Right renal pelvis (tissue), 4 donors: ENCODE results near the gene SGIP1. TPM values are rescaled to one million over a fixed set of nuclear protein-coding genes. Genes with fewer than 3 reads are reported as not detected.

Experiments used
- DNase-seq, 4 donors: peaks; one replicate each; pipeline ENCODE4 v3.0.0-alpha.2; 2013; ENCODE audit warnings: low read depth in 4 of 4, low spot score in 3 of 4, missing footprints in 1 of 4
- polyA plus RNA-seq, 4 donors: library from polyadenylated mRNA; unstranded; fragments of 120-200 nt; gene quantifications; one replicate each; pipeline ENCODE4 v1.2.1, GENCODE V29; 2013; ENCODE audit not compliant: insufficient read length in 4 of 4

Gene SGIP1
- polyA plus RNA-seq, 4 donors = 12.8 to 16.4 (median 15.4) TPM

DNA sequence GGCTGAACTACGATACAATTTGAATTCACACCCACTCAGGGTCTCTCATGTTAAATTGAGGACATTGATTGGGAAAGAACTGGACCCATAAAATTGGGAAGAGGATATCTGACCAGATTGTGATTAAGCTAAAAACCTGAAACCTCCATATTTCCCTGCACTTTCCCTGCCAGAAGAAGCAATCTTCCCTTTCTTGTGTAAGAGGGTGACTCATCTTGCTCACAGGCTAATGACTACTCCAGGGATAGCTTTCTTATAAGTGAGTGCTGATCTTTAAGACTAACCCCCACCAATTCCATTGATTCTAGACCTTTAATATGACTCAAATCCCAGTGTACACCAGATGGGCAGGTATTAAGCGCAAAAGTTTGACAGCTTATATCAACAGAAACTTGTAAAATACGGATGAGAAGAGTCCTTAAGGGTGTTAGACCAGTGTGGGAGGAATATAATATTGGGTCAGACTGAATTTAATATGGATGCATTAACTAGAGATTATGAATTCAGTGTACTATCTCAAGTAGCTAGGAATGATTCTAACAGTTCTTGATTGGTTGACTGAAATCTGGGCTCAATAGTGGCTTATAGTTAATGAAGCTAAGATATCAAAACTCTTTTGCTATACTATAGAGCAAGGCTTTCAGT, 12.1 kb upstream of the SGIP1 start:
- no peak for DNase-seq

DNA sequence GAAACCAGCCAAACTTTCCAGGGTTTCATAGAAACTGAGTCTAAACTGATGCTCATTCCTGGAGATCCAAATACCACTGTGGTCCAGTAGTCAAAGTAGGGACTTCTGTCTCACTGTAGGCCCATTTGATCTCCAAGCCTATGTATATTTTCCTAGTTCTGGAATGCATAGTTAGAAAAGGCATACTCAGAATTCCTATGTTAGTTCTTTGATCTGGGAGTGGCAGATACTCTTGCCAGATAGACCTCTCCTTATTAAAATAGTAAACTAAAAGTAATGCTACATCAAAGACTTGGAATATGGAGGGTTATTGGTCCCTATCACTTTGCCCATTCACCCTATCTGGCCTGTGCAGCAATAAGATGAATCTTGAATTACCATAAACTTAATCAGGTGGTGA, 10.4 kb upstream of the SGIP1 start:
- no peak for DNase-seq

DNA sequence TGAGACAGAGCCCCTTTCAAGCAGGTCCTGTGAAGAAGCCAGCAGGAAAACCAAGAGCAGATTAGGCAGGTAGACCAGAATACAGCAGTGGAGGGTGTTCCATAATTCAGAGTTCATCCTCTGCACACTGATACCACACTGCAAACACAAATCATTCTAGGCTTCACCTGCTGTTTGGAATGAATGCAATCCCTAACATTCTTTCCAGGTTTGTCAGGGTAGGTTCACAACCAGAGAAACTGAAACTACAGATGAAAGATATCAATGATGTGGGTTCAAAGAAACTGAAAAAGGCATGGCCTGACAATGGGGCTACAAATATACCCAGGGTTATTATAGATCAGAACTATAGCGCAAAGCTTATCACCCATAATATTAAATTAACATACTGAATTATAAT, 8.9 kb upstream of the SGIP1 start:
- no peak for DNase-seq

DNA sequence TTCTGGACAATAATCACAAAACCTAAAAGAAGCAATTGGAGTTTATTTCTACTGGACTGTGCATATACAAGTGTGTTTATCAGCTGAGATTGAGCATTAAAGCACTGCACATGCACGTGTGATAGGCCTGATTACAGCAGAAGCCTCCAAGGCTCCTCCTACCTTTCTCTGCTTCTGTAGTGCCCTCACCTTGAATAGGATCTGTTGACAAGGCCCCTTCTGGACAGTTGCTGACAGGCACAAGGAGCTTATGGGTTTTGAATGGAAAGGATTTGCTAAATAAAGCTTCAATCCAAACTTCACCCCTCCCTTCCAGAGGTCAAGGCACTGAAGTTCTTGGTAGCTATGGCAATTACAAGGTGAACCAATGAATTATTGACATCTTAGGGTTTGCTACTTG, 7.9 kb upstream of the SGIP1 start:
- DNase-seq = no peak

DNA sequence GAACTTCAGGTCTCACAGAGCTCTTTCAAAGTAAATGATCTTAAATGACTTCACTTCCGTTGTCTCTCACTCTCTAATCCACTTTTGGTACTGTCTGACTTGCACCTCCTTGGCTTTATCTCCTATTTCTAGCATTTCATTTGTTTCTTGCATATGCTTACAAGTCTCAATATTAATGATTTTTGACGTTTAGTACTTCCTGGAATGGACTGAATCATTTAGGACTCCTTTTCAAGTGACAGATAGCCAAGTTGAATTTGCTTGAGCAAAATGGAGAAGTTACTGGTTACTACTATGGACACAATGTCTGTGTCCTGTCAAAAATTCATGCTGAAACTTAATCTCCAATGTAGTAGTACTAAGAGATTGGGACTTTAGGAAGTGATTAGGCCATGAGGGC, 7.0 kb upstream of the SGIP1 start:
- no peak for DNase-seq

DNA sequence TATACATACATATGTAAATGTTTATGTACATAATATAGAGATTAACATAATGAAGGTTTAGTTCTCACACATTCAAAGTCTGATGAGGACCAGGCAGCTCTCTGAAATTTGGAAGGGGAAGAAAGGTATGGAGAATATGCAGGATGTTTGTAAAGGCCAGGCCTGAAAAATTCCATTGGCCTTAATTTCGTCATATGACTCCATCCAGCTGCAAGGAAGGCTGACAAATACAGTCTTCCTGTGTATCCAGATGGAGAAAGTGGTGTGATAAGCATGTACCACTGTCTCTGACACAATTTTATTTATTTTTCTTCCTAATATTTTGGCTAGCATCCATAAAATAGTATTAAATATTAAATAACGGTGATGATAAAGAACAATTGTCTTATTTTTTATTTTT, 6.3 kb upstream of the SGIP1 start:
- DNase-seq = no peak

DNA sequence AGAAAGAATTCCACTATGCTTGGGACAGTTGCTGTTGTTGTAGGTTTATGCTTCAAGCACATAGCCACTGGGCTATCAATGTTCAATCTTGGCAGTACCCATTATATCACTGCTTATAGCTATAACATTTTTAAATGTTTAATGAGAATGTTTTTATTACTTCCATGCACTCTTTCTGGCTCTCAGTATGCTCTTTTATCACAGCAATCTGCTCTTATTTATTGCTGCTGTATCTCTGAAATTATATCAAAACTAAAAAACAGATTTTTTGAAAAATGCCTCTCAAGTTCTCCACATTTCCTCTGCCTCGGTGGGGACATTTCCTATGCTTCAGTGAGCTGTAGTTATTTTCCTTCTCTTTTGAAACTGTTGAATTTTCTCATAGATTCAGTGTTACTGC, 5.4 kb upstream of the SGIP1 start:
- DNase-seq = no peak

DNA sequence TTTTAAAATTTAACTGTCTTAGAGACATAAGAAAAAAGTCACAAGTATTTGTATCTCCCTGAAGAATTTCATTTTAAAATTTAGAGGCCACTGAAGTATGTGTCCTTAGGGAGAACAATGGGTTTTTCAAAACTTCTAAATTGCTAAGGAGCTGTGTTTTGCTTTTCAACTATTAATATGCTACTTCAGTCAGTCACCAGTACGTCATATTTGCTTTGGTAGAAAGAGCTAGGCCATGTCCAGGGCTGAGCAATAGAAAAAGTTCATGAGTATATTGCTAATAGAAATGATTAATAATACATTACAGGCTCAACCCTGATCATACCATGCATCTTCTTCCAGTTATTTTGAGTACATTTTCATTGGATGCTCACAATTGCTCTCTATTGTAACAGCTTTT, 1.7 kb upstream of the SGIP1 start:
- no peak for DNase-seq

DNA sequence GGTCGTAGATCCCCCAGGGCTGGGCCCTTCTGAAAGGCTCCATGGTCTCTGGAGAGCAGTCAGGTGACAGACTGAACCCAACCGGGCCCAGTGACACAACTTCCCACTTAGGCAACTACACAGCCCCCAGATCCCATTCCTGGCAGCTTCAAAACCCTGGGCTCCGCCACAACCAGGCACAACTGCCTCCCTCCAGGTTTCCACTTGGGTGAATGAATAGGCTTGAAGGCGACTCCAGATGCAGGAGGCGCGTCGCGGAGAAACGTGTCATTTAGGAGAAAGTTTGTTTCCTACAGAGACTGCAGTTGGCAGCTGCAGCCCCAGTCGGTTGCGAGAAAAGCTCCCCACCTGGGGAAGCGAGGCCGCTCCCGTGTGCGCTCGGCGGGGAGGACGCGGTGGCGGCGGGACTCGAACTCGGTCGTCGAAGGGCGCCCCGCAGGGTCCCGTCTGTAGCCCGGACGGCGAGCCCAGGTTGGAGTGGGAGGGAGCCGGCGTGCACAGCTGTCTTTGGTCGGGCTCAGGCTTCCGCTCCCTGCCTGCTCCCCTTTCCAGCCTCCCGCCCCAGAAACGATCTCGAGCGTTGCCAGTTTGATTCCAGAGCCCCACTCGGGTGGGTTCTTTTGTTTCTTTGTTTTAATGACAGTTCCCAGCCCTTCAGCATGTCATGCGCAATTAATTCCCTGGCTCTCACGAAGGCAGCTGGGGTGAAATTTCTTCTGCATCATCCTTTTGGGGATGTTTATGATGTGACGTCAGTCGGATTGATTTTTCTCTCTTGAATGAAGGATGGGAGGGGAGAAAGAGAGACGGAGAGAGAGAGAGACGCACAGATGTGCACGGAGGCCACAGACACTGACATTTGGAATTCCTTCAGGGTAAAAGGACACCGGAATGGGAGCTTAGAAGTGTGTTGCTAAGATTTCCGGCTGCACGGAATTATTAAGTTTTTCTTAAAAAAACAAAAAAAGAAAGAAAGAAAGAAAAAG, 862 bp upstream of the SGIP1 start:
- DNase-seq = peak in 3 of 4 donors; percentile 40 to 50 (median 43)

DNA sequence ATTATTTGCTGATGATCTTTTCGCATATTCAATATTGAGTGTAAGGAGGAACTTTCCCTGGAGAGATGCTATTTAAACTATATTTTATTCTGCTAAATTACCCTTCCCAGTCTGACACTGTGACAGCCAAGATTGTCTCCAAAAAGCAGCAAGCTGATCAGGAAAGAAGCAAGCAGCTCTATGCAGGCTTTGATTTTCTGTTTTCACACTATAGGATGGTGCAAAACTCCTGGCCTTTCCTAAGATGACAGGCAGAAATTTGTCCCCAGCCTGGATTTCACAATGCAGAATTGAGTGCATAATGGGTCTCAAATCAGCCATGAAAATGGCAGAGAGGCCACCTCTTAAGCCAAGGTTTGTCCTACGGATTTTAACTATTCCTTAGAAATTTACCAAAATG, 1.1 kb downstream of the SGIP1 start:
- no peak for DNase-seq

DNA sequence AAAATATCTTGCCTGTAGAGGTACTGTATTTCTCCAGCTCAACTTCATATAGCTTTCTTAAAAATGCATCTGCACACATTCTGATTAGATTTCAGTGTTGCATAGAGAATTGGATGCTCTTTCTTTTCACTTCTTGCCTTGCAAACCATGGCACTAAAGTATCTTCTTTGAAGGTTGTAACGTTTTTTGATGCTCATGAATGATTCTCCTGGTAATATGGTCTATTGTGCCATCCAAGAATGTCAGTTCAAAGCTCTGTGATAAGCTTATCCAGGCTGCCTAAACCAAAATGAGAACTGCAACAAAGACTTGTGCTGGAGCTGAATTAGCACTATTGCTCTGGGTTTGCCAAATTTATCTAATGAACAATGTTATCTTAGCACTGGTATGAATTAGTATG, 1.9 kb downstream of the SGIP1 start:
- DNase-seq = no peak

DNA sequence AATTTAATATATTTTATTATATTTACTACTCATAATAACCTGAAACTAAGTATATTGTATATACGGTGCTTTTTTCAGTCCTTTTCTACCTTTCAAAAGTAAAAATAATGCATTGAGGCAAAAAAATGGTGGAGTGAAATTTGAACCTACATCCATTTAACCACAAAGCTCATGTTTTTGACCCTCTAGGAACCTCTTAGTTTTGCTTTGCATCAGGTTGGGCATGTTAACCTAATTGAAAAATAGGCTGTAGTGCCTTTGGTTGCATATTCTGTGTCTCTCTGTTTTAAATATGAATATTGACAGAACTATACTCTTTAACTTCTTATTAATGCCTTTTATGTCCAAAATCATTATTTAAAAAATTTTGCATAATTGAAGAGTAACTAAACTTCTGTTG, 3.8 kb downstream of the SGIP1 start:
- no peak for DNase-seq

DNA sequence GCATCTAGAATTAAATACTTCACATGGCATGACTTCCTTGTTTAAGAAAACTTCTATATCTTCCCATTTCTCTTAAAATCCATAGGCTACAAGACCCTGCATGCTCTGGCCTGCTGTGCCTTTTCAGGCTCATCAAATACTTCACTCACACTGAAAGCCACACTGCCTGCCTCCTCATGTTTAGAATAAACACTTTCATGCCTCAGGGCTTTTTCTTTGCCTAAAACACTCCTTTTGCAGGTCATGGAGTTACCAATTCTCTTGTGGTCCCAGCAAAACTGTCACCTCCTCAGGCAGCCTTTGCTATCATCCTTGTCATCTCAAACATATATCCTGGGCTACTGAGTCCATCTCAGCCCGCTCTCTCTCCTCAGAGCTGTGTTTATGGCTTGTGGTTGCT, 5.5 kb downstream of the SGIP1 start:
- no peak for DNase-seq

DNA sequence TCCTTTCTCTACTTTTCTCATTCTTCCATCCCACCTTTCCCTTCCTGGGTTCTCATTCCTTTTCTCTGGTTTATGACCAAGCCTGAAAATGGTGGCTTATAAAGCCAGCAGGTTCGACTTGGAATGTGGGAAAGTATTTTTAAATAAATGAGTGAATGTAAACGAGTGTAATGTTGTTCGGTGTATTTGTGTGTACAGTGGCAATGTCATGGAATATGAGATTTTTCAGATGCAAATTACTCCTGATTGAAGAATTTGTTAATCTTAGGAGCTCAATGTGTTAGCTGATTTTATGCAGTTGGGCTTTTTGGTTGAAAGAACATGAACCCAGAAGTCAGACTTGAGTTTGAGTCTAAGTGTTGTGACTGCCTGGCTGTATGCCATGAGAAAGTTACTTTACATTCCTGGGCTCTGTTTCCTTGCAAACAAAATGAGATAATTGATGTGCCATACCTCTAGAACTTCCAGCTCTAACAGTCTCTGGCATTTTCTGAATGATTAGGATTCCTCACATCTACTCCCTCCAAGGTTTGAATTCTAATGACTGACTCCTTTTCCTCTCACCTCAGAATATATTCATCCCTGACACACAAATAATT, 6.6 kb downstream of the SGIP1 start:
- DNase-seq = no peak

DNA sequence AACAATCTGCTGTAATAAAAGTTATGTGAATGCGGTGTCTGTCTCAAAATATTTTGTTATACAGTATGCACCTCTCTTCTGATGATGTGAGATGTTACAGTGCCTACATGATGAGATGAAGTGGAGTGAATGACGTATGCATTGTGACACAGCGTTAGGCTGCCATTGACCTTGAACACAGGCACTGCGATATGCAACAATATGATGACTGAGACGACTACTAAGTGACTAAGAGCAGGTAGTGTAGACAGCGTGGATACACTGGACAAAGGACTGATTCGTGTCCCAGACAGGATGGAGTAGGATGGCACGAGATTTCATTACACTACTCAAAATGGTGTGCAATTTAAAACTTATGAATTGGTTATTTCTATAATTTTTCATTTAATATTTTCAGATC, 8.4 kb downstream of the SGIP1 start:
- DNase-seq = no peak

DNA sequence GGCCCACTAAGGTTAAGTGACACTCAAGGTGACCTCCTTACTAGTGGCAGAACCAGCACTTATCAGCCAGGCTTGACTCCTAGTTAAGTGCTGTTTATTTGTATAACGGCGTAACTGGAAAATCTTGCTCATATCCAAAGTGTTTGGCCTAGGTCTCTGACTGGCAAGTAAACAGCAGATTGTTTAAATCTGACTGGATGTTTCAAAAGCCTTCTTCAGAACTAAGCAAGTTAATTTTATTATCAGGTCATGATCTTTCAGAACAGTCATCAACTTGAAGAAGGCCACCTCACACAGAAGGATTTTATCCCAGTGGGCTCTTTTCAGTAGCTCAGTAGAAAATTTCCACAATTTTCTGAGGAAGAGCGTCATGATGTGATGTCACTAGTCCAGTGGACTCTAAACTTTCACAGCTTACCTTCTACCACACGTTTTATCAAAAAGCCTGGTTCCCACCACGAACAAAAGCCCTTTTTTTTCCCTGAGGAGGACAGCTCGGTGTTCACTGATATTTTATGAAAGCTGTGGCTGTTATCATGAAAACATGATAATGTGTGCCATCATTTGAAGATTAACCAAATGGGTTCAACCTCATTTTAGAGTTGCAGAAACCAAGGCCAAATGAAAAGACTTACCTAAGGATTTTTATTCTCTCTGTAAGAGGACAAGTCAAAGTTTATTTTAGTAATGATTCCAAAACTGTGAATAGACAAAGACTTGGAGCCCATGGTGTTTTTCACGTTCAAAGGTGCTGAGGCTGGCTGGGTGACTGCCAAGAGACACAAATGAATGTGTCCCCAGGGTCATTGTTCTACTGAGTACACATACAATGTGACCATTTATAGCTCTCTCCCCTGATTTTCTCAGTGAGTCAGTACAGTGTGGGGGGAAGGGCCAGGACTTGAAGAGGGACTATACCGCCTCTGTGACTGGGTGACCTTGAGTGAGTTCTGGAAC, 9.1 kb downstream of the SGIP1 start:
- no peak for DNase-seq

DNA sequence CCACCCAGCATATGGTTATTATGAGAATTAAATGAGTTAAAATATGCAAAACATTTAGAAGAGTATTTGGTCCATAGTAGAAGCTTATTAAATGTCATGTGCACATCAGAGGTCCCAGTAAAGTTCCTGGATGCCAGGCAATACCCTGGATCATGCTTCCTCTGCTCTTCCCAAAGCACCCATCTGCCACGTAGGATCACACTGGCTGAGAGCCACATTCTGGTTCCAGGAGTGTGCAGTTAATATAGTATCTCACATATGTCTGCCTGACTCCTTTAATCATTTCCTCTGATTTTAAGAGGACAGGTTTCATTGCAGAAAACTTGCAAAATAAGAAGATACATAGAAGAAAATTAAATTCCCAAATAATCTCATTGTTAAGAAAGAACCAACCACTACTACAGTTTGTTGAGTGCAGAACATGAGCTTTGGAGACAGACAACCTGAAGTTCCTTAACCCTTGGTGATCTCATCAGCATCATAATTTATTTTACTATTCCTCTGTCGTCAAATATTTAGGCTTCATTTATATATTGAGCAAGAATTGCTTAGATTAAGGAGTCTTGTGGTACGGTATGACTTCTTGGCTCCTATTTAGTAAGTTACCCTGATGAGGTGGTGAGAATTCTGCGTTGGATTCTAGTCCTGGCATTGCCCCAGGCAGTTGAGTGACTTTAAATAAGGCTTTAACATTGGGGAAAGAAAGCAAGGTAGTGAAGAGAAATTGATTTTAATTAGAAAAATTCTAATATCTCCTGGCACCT, 12.3 kb downstream of the SGIP1 start:
- DNase-seq = no peak

DNA sequence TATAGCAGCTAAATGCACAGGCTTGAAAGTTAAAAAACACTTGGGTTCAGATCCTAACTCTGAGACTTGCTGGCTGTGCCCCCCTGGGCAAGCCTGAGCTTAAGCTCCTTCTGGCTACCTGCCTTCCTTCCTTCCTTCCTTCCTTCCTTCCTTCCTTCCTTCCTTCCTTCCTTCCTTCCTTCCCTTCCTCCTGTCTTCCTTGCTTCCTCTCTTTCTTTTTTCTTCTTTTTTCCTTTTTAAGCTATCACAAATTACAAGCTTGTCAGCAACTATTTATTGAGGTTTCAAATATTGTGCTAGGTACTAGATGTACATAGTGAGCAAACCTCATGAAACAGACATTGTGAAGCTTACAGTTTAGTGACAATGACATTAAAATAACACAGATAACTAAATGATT, 15.1 kb downstream of the SGIP1 start:
- DNase-seq = no peak

DNA sequence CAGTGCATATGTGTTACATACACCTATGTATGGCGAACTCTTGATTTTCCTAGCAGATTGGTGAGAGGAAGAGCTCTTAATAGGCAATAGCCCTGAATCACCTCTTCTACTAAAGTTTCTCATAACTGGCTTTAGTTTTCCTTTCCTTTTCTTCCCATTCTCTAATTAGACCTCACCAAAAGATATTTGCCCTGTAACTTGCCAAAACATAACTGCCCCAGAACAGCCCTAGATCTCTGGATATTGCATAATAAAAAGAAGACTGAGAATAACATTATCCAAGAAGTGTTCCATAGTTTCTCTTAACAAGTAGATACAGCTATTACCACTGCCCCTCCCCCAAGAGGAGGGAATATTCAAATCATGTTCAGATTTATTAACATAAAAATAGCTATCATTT, 16.3 kb downstream of the SGIP1 start:
- DNase-seq = no peak

DNA sequence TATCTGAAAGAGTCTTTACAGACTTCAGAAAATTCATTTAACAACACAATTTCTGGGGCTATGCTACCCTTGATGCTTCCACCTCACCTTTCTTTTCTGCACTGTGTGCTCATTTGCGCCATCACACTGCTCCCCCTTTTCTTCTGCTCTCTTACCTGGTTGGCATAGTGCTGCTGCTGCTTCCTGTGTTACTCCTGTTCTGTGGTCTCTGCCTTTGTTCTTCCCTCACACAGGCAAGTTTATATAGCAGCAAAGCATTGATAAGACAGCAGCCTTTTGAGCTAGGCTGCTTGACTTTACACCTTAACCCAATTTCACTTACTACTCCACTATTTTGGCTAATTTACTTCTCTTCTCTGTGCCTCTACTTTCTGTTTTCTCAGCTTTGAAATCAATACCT, 18.3 kb downstream of the SGIP1 start:
- DNase-seq = no peak
